HG03457 (cell line): ENCODE results near the gene ATF3.
A peak's percentile ranks its signal among the peaks of the same experiment; 100 is the strongest.

Source experiments
- ATAC-seq: cut with Tn5 transposase; IDR thresholded peaks from one replicate; pipeline ENCODE4 v1.9.1; 2021; ENCODE audit warnings: moderate number of reproducible peaks; ENCODE audit not compliant: unreplicated experiment

The ATF3 gene

GRCh38 chr1:212608392-212608958, at the start of gene ATF3:
Gene ATF3 (plus strand): TSS chr1:212608761. CDS start chr1:212615022, 6,261 bp downstream.
- ATAC-seq, result peak; percentile 56

- no peak for ATAC-seq
Measured at GRCh38 chr1:212559929-212560328, 48.6 kb upstream of the ATF3 start.

- no peak for ATAC-seq
Measured at GRCh38 chr1:212560933-212561460, 47.6 kb upstream of the ATF3 start.

- ATAC-seq, result no peak
Measured at GRCh38 chr1:212561501-212561931, 47.0 kb upstream of the ATF3 start.

- no peak for ATAC-seq
Measured at GRCh38 chr1:212562771-212563170, 45.8 kb upstream of the ATF3 start.

GRCh38 chr1:212565079-212565478, 43.5 kb upstream of the ATF3 start:
- ATAC-seq, result no peak

- ATAC-seq, result no peak
Measured at GRCh38 chr1:212565571-212566305, 42.8 kb upstream of the ATF3 start.

GRCh38 chr1:212566522-212567479, 41.8 kb upstream of the ATF3 start:
- ATAC-seq, result peak; percentile 96

- no peak for ATAC-seq
Measured at GRCh38 chr1:212567638-212568037, 40.9 kb upstream of the ATF3 start.

- no peak for ATAC-seq
Measured at GRCh38 chr1:212568978-212569537, 39.5 kb upstream of the ATF3 start.

- no peak for ATAC-seq
Measured at GRCh38 chr1:212574732-212575131, 33.8 kb upstream of the ATF3 start.

- no peak for ATAC-seq
Measured at GRCh38 chr1:212575333-212575732, 33.2 kb upstream of the ATF3 start.

- ATAC-seq, result no peak
Measured at GRCh38 chr1:212578041-212578440, 30.5 kb upstream of the ATF3 start.

GRCh38 chr1:212581034-212581433, 27.5 kb upstream of the ATF3 start:
- ATAC-seq, result no peak

- ATAC-seq, result no peak
Measured at GRCh38 chr1:212582291-212582690, 26.3 kb upstream of the ATF3 start.

- ATAC-seq, result no peak
Measured at GRCh38 chr1:212582808-212583615, 25.5 kb upstream of the ATF3 start.

GRCh38 chr1:212583643-212584042, 24.9 kb upstream of the ATF3 start:
- ATAC-seq, result no peak

GRCh38 chr1:212584092-212584886, 24.3 kb upstream of the ATF3 start:
- no peak for ATAC-seq

- ATAC-seq, result no peak
Measured at GRCh38 chr1:212585210-212585609, 23.4 kb upstream of the ATF3 start.
